ENCODE measurements around the gene AK8.
"Not testable (repeated sequence)": the region's sequence is repeated elsewhere in the genome, so short reads cannot be mapped to it uniquely, and the experiment has no call there.

Gene AK8

GRCh38 chr9:132717326-132717945, 160.6 kb downstream of the AK8 start:
- no peak for DNase-seq (ENCODE audit: low spot score)

DNA sequence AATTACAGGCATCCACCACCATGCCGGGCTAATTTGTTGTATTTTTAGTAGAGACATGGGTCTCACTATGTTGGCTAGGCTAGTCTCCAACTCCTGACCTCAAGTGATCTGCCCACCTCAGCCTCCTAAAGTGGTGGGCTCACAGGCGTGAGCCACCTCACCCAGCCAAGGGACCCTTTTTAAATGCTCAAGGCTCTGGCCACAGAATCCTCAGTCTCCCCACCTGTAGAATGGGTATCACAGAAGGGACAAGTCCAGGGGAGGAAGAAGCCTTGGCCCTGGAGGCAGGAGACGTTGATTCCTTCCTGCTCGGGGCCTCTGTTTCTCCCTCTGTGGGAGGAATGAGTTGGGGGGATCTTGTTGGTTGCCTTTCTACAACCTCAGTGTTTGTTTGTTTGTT, 162.1 kb downstream of the AK8 start:
- no peak for DNase-seq (ENCODE audit: low spot score)

DNA sequence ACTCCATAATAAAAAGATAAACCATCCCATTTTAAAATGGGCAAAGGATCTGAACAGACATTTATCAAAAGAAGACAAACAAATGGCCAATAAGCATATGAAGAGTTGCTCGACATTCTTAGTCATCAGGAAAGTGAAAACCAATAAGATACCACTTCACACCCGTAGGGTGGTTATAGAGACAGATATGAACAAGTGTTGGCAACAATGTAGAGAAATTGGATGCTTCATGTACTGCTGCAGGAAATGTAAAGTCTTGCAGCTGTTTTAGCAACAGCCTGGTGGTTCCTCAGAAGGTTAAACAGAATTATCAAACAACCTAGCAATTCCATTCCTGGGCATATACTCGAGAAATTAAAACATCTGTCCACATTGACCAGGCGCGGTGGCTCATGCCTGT, 165.3 kb downstream of the AK8 start:
- DNase-seq (ENCODE audit: low spot score): no peak

GRCh38 chr9:132711846-132712245, 166.2 kb downstream of the AK8 start:
- no peak for DNase-seq (ENCODE audit: low spot score)

- DNase-seq (ENCODE audit: low spot score): not testable (repeated sequence)
Measured at GRCh38 chr9:132711152-132711551, 166.9 kb downstream of the AK8 start.

GRCh38 chr9:132710333-132710732, 167.8 kb downstream of the AK8 start:
- no peak for DNase-seq (ENCODE audit: low spot score)

DNA sequence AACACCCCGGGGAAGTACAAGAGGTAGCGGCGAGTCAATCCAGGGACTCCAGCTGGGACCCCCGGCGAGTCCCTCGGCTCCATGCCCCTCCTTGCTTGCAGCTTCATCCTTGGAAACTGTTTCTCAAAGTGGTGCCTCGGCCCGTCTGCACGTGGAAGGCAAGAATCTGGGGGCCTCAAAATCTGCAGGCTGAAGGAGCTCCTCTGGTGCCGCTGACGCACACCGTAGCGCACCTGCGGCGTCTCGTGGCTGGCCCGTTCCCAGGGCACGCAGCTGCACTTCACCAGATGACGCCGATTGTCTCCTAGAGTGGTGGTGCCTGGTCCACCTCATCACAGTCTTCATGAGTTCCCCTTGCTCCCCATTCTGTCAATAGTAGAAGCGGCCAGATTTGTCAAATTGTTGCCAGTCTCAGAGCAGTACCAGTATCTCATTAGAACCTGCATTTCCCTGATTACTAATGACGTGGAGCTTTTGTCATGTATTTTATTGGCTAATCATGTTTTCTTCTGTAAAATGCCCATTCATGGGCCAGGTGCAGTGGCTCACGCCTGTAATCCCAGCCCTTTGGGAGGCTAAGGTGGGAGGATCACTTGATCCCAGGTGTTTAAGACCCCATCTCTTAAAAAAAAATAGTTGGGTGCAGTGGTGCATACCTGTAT, 169.2 kb downstream of the AK8 start:
- DNase-seq (ENCODE audit: low spot score): no peak

DNA sequence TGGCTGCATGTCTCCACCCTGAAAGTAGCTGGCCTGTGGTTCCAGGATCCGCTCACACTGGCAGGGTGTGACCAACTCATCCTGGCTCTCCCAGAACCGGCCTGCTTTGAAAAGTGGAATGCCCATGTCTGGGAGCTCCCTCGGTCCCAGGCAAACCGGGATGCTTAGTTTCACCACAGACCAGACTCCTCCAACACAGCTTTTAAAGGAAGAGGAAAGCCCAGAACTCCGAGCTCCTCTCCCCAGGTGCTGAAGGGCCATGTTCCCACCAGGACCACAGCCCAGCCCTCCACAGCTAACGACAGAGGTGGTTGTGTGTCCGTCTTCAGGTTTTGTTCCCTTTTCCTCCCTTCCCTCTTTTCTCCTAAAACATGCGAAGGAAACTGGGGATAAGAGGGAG, 169.8 kb downstream of the AK8 start:
- DNase-seq (ENCODE audit: low spot score): no peak

DNA sequence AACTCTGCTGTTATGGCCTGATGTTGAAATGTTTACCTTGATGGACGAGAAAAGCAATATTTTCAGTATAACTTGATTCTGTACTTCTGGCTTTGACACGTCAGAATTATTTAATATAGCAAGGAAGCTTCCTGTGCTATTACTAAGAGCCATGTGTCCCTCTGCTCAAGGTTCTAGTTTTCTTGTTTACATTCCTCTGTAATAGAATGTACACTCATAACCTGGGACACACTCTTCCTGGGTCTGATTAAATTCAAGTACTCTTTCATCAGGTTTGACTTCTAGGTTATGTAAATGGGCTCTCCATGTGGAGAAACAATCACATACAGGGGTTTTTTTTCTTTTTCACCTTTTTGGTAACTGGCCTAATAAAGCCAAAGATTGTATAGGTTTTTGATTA, 174.7 kb downstream of the AK8 start:
- DNase-seq (ENCODE audit: low spot score): no peak

DNA sequence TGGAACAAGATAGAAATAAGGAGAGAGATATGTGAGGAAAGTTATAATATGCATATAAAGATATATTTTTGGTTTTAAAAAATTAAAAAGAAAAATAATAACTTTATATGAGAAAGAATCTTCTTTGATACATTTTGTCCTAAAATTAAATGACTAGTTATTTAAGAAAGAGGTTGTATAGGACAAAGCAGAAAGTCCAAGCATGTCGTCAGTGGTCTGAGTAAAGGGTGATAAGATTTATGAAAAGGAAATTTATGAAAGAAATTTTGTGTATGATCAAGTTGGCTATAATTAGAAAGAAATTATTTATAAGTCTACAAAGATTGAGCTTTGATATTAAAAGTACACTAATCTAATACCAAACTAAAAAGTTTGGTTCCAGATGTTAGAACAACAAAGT, 175.8 kb downstream of the AK8 start:
- no peak for DNase-seq (ENCODE audit: low spot score)

DNA sequence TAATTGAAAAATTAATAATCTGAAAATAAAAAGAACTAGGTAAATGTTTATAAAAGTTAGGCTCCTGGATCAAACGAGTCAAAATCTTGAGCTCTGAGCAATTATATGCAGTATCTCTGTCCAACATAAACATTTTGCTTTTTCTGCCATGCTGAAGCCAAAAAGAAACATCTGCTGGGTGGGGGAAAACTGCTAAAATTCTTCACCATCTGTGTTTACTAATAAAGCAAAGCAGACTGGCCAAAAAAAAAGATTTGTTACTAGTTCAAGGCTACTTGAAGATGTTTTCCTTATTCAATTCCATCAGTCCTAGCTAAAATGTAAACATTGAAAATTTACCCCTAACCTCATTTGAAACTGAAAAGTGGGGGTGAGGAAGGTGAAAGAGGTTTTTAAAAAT, 178.1 kb downstream of the AK8 start:
- DNase-seq (ENCODE audit: low spot score): no peak

DNA sequence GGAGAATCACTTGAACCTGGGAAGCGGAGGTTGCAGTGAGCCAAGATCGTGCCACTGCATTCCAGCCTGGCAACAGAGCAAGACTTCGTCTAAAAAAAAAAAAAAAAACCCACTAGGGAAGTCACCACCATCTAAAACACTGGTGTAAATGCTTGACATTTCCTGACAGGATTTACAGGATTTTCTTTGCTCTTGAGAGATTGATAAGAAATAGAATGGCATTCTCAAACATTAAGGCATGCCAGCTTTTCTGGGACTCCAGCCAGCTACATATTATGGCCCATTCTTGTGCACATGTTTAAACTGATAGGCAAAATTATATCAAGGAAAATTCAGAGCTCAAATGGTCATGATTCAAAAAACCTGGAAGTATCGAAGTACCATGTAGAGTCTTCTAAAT, 179.1 kb downstream of the AK8 start:
- DNase-seq (ENCODE audit: low spot score): no peak

DNA sequence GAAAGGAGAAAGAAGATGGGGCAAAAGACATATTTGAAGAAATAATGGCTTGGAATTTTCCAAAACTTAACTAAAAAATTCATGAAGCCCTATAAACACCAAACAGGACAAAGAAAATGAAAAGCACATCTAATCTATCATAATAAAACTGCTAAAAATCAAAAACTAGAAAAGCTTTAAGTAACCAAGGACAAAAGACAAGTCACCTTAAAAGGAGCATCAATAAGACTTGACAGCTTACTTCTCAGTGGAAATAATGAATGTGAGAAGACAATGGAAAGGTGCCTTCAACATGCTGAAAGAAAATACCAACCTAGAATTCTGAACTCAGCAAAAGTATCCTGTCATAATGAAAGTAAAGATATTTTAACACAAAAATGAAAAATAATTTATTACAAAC, 180.9 kb downstream of the AK8 start:
- no peak for DNase-seq (ENCODE audit: low spot score)

DNA sequence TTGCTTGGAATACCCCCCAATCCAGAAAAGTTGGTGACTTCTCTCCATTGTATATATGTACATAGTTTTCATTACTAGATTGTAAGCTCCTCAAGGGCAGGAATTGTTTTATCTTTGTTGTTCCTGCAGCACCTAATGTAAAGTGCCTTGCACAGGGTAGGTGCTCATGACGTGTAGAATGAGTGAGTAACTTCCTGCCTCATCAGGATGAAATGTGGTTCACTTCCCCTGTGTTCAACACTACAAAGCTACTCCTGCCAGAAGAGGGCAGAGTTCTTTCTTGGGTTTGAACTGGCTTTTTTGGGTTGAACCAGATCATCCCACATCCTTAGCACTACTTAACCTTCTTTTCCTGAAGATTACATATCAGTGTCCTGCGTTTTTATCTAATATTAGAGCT, 183.9 kb downstream of the AK8 start:
- no peak for DNase-seq (ENCODE audit: low spot score)

DNA sequence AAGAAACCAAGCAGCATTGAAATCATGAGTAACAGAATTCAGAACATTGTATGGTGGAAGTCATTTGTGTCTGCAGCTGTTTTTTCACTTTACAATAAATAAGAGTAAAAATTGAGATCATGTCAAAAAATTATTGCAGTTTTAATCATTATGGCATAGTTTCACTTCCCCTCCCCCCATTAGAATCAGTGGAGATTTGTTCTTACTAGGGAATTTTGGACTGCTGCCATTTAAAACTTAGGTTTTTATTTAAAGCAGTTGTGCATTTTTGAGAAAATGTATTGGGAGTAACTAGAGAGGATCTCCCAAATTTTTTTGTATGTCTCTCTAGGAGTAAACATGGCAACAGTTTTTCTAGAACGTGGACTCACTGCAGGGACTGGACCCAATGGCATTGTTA, 187.4 kb downstream of the AK8 start:
- DNase-seq (ENCODE audit: low spot score): no peak

- DNase-seq (ENCODE audit: low spot score): no peak
Measured at GRCh38 chr9:132683873-132684272, 194.2 kb downstream of the AK8 start.

GRCh38 chr9:132681561-132681960, 196.5 kb downstream of the AK8 start:
- no peak for DNase-seq (ENCODE audit: low spot score)

- DNase-seq (ENCODE audit: low spot score): no peak
Measured at GRCh38 chr9:132679946-132680625, 198.0 kb downstream of the AK8 start.

- DNase-seq (ENCODE audit: low spot score): no peak
Measured at GRCh38 chr9:132677976-132678375, 200.1 kb downstream of the AK8 start.
